HepG2 (cell line): ENCODE results near the gene CHCHD3. TPM values are rescaled to one million over a fixed set of nuclear protein-coding genes. Genes with fewer than 3 reads are reported as not detected.

Experiments used
- ATAC-seq: fragments of 200-7000 bp; cut with Tn5 transposase; 3 replicates; pipeline ENCODE4 v1.9.1; 2020; ENCODE audit warnings: mild to moderate bottlenecking, moderate library complexity
- BruUV-seq: library from RNA; stranded (reverse); fragments of 400-500 nt; replicated peaks from 2 replicates; lab custom pipeline; 2021; lab: Mats Ljungman, UMichigan
- CTCF ChIA-PET: fragments of 300-600 bp; formaldehyde crosslinking; extraction: SDS; loops from one replicate; lab custom pipeline; 2021; ENCODE audit warnings: low total read pairs, inconsistent platforms, low intra/inter-chr PET ratio; lab: Yijun Ruan, JAX
- POLR2A ChIA-PET: fragments of 350-600 bp; sonication (Branson Sonifier 250); formaldehyde crosslinking; loops from one replicate; lab custom pipeline; 2020; ENCODE audit warnings: antibody characterized with exemption, inconsistent platforms; lab: Yijun Ruan, JAX
- DNase-seq: peaks from one replicate; pipeline ENCODE4 v3.0.0-alpha.2; 2015; ENCODE audit warnings: low spot score
- FAIRE-seq: peaks from 3 replicates; lab custom pipeline; 2011; peaks lifted over from hg19 to GRCh38; lab: Jason Lieb, UNC
- H2AFZ ChIP-seq: one replicate; pipeline ENCODE4 v1.6.1; 2011; ENCODE audit warnings: low read length, inconsistent platforms
- H3K27ac ChIP-seq: fragments of 300-600 bp; 3 replicates; pipeline ENCODE4 v1.8.0; 2011; ENCODE audit warnings: mixed run types, mild to moderate bottlenecking, mixed read lengths, low read length, inconsistent platforms; ENCODE audit not compliant: insufficient read depth; ENCODE audit errors: extremely low read length
- H3K27me3 ChIP-seq, 2 experiments: fragments of 200-600 bp in 1 of 2; 2 replicates in 1 of 2; 3 replicates in 1 of 2; pipeline versions ENCODE4 v1.6.0 to v1.8.0; 2011; ENCODE audit warnings: low read length in 2 of 2, mild to moderate bottlenecking in 2 of 2, moderate library complexity in 2 of 2, inconsistent platforms in 1 of 2; ENCODE audit not compliant: insufficient read depth in 2 of 2, control insufficient read depth in 1 of 2
- H3K36me3 ChIP-seq, 2 experiments: fragments of 200-600 bp in 1 of 2; replicated peaks in 1 of 2; 2 replicates in 1 of 2; 3 replicates in 1 of 2; pipeline versions ENCODE4 v1.5.1 to v1.8.0; 2011; ENCODE audit warnings: low read length in 2 of 2, inconsistent platforms in 1 of 2; ENCODE audit not compliant: insufficient read depth in 2 of 2, control insufficient read depth in 1 of 2
- H3K4me1 ChIP-seq: 2 replicates; pipeline ENCODE4 v1.5.1; 2012; ENCODE audit warnings: low read length, inconsistent platforms; ENCODE audit not compliant: insufficient read depth
- H3K4me2 ChIP-seq: 2 replicates; pipeline ENCODE4 v1.6.0; 2011; ENCODE audit warnings: low read depth, low read length, inconsistent platforms
- H3K4me3 ChIP-seq, 3 experiments: fragments of 200-600 bp in 1 of 3; sonication (generic), shearing (Covaris generic) in 1 of 3; replicated peaks in 1 of 3; 2 replicates each; pipeline ENCODE4 v1.5.1; 2011 to 2016; ENCODE audit warnings: low read length in 3 of 3, inconsistent platforms in 2 of 3, low read depth in 2 of 3, mild to moderate bottlenecking in 2 of 3, control low read depth in 1 of 3, mixed read lengths in 1 of 3; ENCODE audit not compliant: insufficient read depth in 1 of 3
- H3K79me2 ChIP-seq: one replicate; pipeline ENCODE4 v1.6.1; 2011; ENCODE audit warnings: low read length, inconsistent platforms; ENCODE audit not compliant: insufficient read depth
- H3K9ac ChIP-seq: 2 replicates; pipeline ENCODE4 v1.6.0; 2011; ENCODE audit warnings: mild to moderate bottlenecking, low read depth, low read length, inconsistent platforms; ENCODE audit not compliant: insufficient read depth
- H3K9me3 ChIP-seq: 2 replicates; pipeline ENCODE4 v1.5.1; 2012; ENCODE audit warnings: mild to moderate bottlenecking, low read length
- H4K20me1 ChIP-seq: 2 replicates; pipeline ENCODE4 v1.6.0; 2011; ENCODE audit warnings: inconsistent platforms, mild to moderate bottlenecking, low read length, moderate library complexity; ENCODE audit not compliant: insufficient read depth
- AKAP8 ChIP-seq: sonication (generic); formaldehyde crosslinking; IDR thresholded peaks from 2 replicates; pipeline ENCODE4 v1.5.1; 2020; ENCODE audit warnings: mild to moderate bottlenecking, missing genetic modification reagents
- AKNA ChIP-seq: sonication (generic); formaldehyde crosslinking; IDR thresholded peaks from 2 replicates; pipeline ENCODE4 v1.4.0; 2020; ENCODE audit warnings: missing genetic modification reagents, borderline replicate concordance
- CCAR2 ChIP-seq: fragments of 200-400 bp; formaldehyde crosslinking; optimal IDR thresholded peaks from 2 replicates; pipeline ENCODE3; 2018; ENCODE audit warnings: low read depth, mild to moderate bottlenecking, low read length, moderate library complexity
- CEBPG ChIP-seq: IDR thresholded peaks from 2 replicates; pipeline ENCODE4 v1.6.1; 2016
- HNRNPLL ChIP-seq: fragments of 200-400 bp; formaldehyde crosslinking; IDR thresholded peaks from 2 replicates; pipeline ENCODE4 v1.6.1; 2017; ENCODE audit warnings: mild to moderate bottlenecking, low read depth, low read length; ENCODE audit not compliant: poor library complexity, severe bottlenecking
- KDM2A ChIP-seq: sonication (generic); formaldehyde crosslinking; IDR thresholded peaks from 2 replicates; pipeline ENCODE4 v1.4.0; 2020; ENCODE audit warnings: low read depth, missing genetic modification reagents, borderline replicate concordance
- MEIS1 ChIP-seq: sonication (generic); formaldehyde crosslinking; IDR thresholded peaks from 2 replicates; pipeline ENCODE4 v1.9.0; 2021; ENCODE audit warnings: mild to moderate bottlenecking, missing genetic modification reagents, moderate library complexity, borderline replicate concordance
- NFYB ChIP-seq: sonication (generic); formaldehyde crosslinking; IDR thresholded peaks from 2 replicates; pipeline ENCODE4 v1.4.0; 2020; ENCODE audit warnings: missing genetic modification reagents
- POLR2AphosphoS5 ChIP-seq: IDR thresholded peaks from 2 replicates; pipeline ENCODE4 v1.6.1; 2012; ENCODE audit warnings: low read depth, low read length
- SATB2 ChIP-seq: sonication (generic); formaldehyde crosslinking; IDR thresholded peaks from 2 replicates; pipeline ENCODE4 v1.5.0; 2020; ENCODE audit warnings: missing genetic modification reagents
- TFDP2 ChIP-seq: sonication (generic); formaldehyde crosslinking; IDR thresholded peaks from 2 replicates; pipeline ENCODE4 v1.4.0; 2020; ENCODE audit warnings: missing genetic modification reagents
- ZBTB8A ChIP-seq: sonication (generic); formaldehyde crosslinking; IDR thresholded peaks from 2 replicates; pipeline ENCODE4 v1.4.0; 2020; ENCODE audit warnings: mild to moderate bottlenecking, low read depth, missing genetic modification reagents, borderline replicate concordance
- ZNF12 ChIP-seq: sonication (generic); formaldehyde crosslinking; IDR thresholded peaks from 2 replicates; pipeline ENCODE4 v1.5.0; 2020; ENCODE audit warnings: missing genetic modification reagents
- ZNF24 ChIP-seq: fragments of 450-650 bp; IDR thresholded peaks from 2 replicates; pipeline ENCODE4 v1.6.1; 2017; ENCODE audit warnings: antibody characterized with exemption, mild to moderate bottlenecking
- ZNF33A ChIP-seq: sonication (generic); formaldehyde crosslinking; IDR thresholded peaks from 2 replicates; pipeline ENCODE4 v1.5.1; 2020; ENCODE audit warnings: missing genetic modification reagents, mild to moderate bottlenecking, moderate library complexity, borderline replicate concordance
- ZNF34 ChIP-seq: sonication (generic); formaldehyde crosslinking; IDR thresholded peaks from 2 replicates; pipeline ENCODE4 v1.4.0; 2020; ENCODE audit warnings: mild to moderate bottlenecking, missing genetic modification reagents, borderline replicate concordance
- WGBS: methylation state at CpG from one replicate; pipeline ENCODE4 v1.1.6; 2017; ENCODE audit warnings: low lambda C conversion rate; 5-methylcytosine and 5-hydroxymethylcytosine counted together
- in situ Hi-C: cut with HindIII; loops from 2 replicates; pipeline ENCODE4 v1.10.0; 2017; ENCODE audit warnings: low pct_unique_long_range_greater_than_20kb; ENCODE audit not compliant: extremely low pct_ligation_motif_present
- intact Hi-C: fragments of 100-400 bp; cut with micrococcal nuclease; formaldehyde crosslinking; loops from one replicate; pipeline ENCODE4 v1.10.0; 2022; ENCODE audit not compliant: unreplicated experiment
- polyA plus RNA-seq, 8 experiments: library from polyadenylated mRNA; depleted of rRNA in 3 of 8; stranded (reverse) in 7 of 8; unstranded in 1 of 8; fragments of >200 nt; fragmentation: Illumina TruSeq in 4 of 8; extraction: Trizol in 4 of 8; gene quantifications; 2 replicates each; pipeline versions ENCODE4 v1.2.1 to v1.2.3, GENCODE V29; 2011 to 2016; ENCODE audit warnings: low read depth in 4 of 8, missing spikeins in 1 of 8, mixed read lengths in 1 of 8; ENCODE audit not compliant: insufficient read depth in 1 of 8
- total RNA-seq, 5 experiments: library from RNA; depleted of rRNA; stranded (reverse); fragments of >200 nt; fragmentation: Illumina TruSeq; extraction: Trizol; gene quantifications; 2 replicates each; pipeline ENCODE4 v1.2.3, GENCODE V29; 2016; ENCODE audit warnings: low read depth in 1 of 5

CHCHD3 gene
- total and polyA plus RNA-seq, 2 of the 13 experiments (the other 11 are each of a cell fraction or from before 2014, with no cell fraction given) = 32.7 to 86.8 TPM

- TF ChIP-seq ZBTB8A (CRISPR knock-in tag) (no peak), CEBPG (CRISPR knock-in tag) (no peak), ZNF34 (no peak)
Measured at GRCh38 chr7:132872034-132872433, 209.9 kb downstream of the CHCHD3 start (continued).

- intact Hi-C loops = no loop called here
- Histone ChIP-seq H2AFZ (no peak overlapping the region), H3K27ac (no peak overlapping the region), H3K4me1 (peaks cover 3% of the 10 kb centered on the region; the same call in 1 of the 2 replicates), H3K79me2 (no peaks in the 10 kb centered on the region), H3K36me3 (no peaks in the 10 kb centered on the region), H3K9ac (no peak overlapping the region), H4K20me1 (no peaks in the 10 kb centered on the region), H3K4me3 (no peak overlapping the region), H3K4me2 (no peak overlapping the region), H3K27me3 (no peaks in the 10 kb centered on the region), H3K9me3 (no peaks in the 10 kb centered on the region)
- ChIA-PET POLR2A (no interaction called here), CTCF (no interaction called here)
- WGBS = 97% methylated on average over 6 of the region's 6 CpGs
- no TSS peak for BruUV-seq
- TF ChIP-seq HNRNPLL (no peak), MEIS1 (CRISPR knock-in tag) (no peak), CCAR2 (no peak), NFYB (CRISPR knock-in tag) (no peak), ZNF12 (CRISPR knock-in tag) (no peak), TFDP2 (no peak), SATB2 (CRISPR knock-in tag) (no peak), AKNA (no peak), AKAP8 (CRISPR knock-in tag) (no peak), KDM2A (CRISPR knock-in tag) (no peak), ZNF24 (no peak), ZNF33A (CRISPR knock-in tag) (no peak), POLR2AphosphoS5 (no peak)
- ATAC-seq (no peak), DNase-seq (no peak), FAIRE-seq (no peak)
- in situ Hi-C loops = no loop called here
Measured at GRCh38 chr7:132871419-132871818, 210.5 kb downstream of the CHCHD3 start.
